Lower leg skin (tissue), 4 donors: Measurements from ENCODE around the gene PYDC1. TPM values are rescaled to one million over a fixed set of nuclear protein-coding genes. Genes with fewer than 3 reads are reported as not detected.

Experiments used
- DNase-seq, 2 donors: peaks; one replicate each; pipeline ENCODE4 v3.0.0-alpha.2; 2019; ENCODE audit warnings: low spot score in 2 of 2
- H3K4me3 ChIP-seq: fragments of 200-600 bp; sonication (generic); 2 replicates; pipeline ENCODE4 v1.5.1; 2017; ENCODE audit warnings: mild to moderate bottlenecking, low read depth; ENCODE audit not compliant: poor library complexity, severe bottlenecking
- CTCF ChIP-seq, 3 donors: fragments of 450-650 bp; IDR thresholded peaks; one replicate each; pipeline ENCODE4 v1.5.1; 2016; ENCODE audit warnings: antibody characterized with exemption in 3 of 3, mild to moderate bottlenecking in 3 of 3, moderate library complexity in 2 of 3
- POLR2A ChIP-seq, 2 donors: fragments of 450-650 bp; IDR thresholded peaks; one replicate each; pipeline ENCODE4 v1.6.1; 2016 to 2017; ENCODE audit warnings: antibody characterized with exemption in 2 of 2, mild to moderate bottlenecking in 1 of 2, moderate library complexity in 1 of 2
- WGBS, 2 donors: methylation state at CpG; one replicate each; pipeline ENCODE4 v1.1.5; 2018; 5-methylcytosine and 5-hydroxymethylcytosine counted together
- intact Hi-C: fragments of 100-400 bp; cut with DNase I; formaldehyde crosslinking; loops from one replicate; pipeline ENCODE4 v1.15.0; 2023; ENCODE audit warnings: low total_unique reads
- total RNA-seq, 4 donors: library from RNA; depleted of rRNA; stranded (reverse); fragments of >200 nt; gene quantifications; one replicate each; pipeline ENCODE4 v1.1.0, GENCODE V29; 2016

Gene PYDC1
- total RNA-seq, 4 donors from 2014 or later = 4.8 to 17.5 (median 12.9) TPM

GRCh38 chr16:31225193-31225592, 8.3 kb upstream of the PYDC1 start:
- 90 to 92% methylated on average over 3 of the region's 3 CpGs for WGBS, 2 donors
- no peak for TF ChIP-seq POLR2A (IDR thresholded peaks at IDR 0.05)
- no peak for TF ChIP-seq CTCF (IDR thresholded peaks at IDR 0.05)
- intact Hi-C loops = no loop called here
- DNase-seq = no peak
- no peak overlapping the region for H3K4me3 ChIP-seq

GRCh38 chr16:31224092-31224955, 7.4 kb upstream of the PYDC1 start:
- DNase-seq = no peak
- WGBS, 2 donors = 83 to 90% methylated on average over 53 to 80 of the region's 80 CpGs

GRCh38 chr16:31223044-31223443, 6.1 kb upstream of the PYDC1 start:
- intact Hi-C loops = loop anchor here (5.0 kb wide), 1 partner anchor 159 kb away; no protein-coding TSS in a partner anchor
- WGBS, 2 donors = 92 to 93% methylated on average over 3 to 4 of the region's 5 CpGs
- no peak overlapping the region for H3K4me3 ChIP-seq
- TF ChIP-seq CTCF (IDR thresholded peaks at IDR 0.05) = no peak
- TF ChIP-seq POLR2A (IDR thresholded peaks at IDR 0.05) = no peak
- DNase-seq = no peak

More at GRCh38 chr16:31224092-31224955, 7.4 kb upstream of the PYDC1 start:
- TF ChIP-seq POLR2A (IDR thresholded peaks at IDR 0.05) (no peak), CTCF (IDR thresholded peaks at IDR 0.05) (no peak)
- intact Hi-C loops = loop anchor here (5.0 kb wide), 1 partner anchor 158 kb away; no protein-coding TSS in a partner anchor
- H3K4me3 ChIP-seq = no peak overlapping the region

- no peak for TF ChIP-seq CTCF (IDR thresholded peaks at IDR 0.05)
- TF ChIP-seq POLR2A (IDR thresholded peaks at IDR 0.05) = no peak
- no peak overlapping the region for H3K4me3 ChIP-seq
- WGBS, 2 donors = 54 to 58% methylated on average over 12 of the region's 12 CpGs
- intact Hi-C loops = loop anchor here (5.0 kb wide), 1 partner anchor 161 kb away; no protein-coding TSS in a partner anchor
- DNase-seq = no peak
Measured at GRCh38 chr16:31221357-31222160, 4.6 kb upstream of the PYDC1 start.

- 92 to 94% methylated on average over 12 to 15 of the region's 15 CpGs for WGBS, 2 donors
- no peak overlapping the region for H3K4me3 ChIP-seq
- intact Hi-C loops = no loop called here
- TF ChIP-seq CTCF (IDR thresholded peaks at IDR 0.05) (no peak), POLR2A (IDR thresholded peaks at IDR 0.05) (no peak)
- no peak for DNase-seq
Measured at GRCh38 chr16:31219154-31219741, 2.3 kb upstream of the PYDC1 start.
